OCI-LY1 (cell line): ENCODE results near the gene C1QTNF5.

ENCODE experiments used
- EZH2 ChIP-seq: fragments of 200-600 bp; sonication (generic), shearing (Covaris generic); IDR thresholded peaks from 2 replicates; pipeline ENCODE4 v1.8.0; 2017; ENCODE audit warnings: borderline replicate concordance, mixed run types, mild to moderate bottlenecking, antibody characterized with exemption, low read length, moderate library complexity, mixed read lengths
- TF ChIP-seq, protein P1 (sequence below): fragments of 200-600 bp; sonication (generic), shearing (Covaris generic); IDR thresholded peaks from 2 replicates; pipeline ENCODE4 v1.5.1; 2017; ENCODE audit warnings: mild to moderate bottlenecking, antibody characterized with exemption, low read length, moderate library complexity, mixed read lengths

DNA sequence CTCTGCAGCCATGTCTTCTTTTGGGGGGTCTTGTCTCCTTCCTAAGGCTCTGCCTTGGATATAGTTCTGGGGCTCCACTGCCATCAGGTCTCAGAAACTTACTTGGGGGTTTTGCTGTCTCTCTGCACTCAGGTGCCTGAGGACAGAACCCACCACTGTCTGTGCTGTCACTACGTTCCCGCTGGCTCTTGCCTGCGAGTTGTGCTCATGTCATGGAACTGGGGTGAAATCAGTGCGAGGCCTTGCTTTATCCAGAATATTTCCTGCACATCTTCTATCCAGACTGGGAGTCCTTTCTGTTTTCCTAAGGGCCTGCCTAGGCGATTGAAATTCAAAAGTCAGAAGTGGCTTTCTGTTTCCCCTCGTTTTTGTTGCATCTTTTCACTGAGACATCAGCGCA is 47.4 kb upstream of the C1QTNF5 start:
- TF ChIP-seq, protein P1, sequence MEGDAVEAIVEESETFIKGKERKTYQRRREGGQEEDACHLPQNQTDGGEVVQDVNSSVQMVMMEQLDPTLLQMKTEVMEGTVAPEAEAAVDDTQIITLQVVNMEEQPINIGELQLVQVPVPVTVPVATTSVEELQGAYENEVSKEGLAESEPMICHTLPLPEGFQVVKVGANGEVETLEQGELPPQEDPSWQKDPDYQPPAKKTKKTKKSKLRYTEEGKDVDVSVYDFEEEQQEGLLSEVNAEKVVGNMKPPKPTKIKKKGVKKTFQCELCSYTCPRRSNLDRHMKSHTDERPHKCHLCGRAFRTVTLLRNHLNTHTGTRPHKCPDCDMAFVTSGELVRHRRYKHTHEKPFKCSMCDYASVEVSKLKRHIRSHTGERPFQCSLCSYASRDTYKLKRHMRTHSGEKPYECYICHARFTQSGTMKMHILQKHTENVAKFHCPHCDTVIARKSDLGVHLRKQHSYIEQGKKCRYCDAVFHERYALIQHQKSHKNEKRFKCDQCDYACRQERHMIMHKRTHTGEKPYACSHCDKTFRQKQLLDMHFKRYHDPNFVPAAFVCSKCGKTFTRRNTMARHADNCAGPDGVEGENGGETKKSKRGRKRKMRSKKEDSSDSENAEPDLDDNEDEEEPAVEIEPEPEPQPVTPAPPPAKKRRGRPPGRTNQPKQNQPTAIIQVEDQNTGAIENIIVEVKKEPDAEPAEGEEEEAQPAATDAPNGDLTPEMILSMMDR: no peak
- TF ChIP-seq EZH2: no peak
